AG04449 (cell line): Measurements from ENCODE around the gene AMMECR1L.

ENCODE experiments used
- CTCF ChIA-PET: fragments of 350-600 bp; formaldehyde crosslinking; extraction: SDS; loops from one replicate; lab custom pipeline; 2021; ENCODE audit warnings: antibody characterized with exemption; lab: Yijun Ruan, JAX
- POLR2A ChIA-PET: fragments of 400-600, 350-600 bp; formaldehyde crosslinking; extraction: SDS; loops from one replicate; lab custom pipeline; 2020; ENCODE audit warnings: antibody characterized with exemption, inconsistent platforms; lab: Yijun Ruan, JAX
- DNase-seq: peaks from one replicate; pipeline ENCODE4 v3.0.0-alpha.2; 2010; ENCODE audit warnings: low read depth, low spot score
- H3K4me3 ChIP-seq: 2 replicates; pipeline ENCODE4 v1.5.1; 2011; ENCODE audit warnings: low read depth, mild to moderate bottlenecking, control low read depth, low read length
- TF ChIP-seq, protein P1 (sequence below): IDR thresholded peaks from one replicate; pipeline ENCODE4 v1.5.1; 2011; ENCODE audit warnings: mild to moderate bottlenecking, moderate library complexity, low read length, control low read depth, inconsistent platforms; ENCODE audit not compliant: insufficient read depth; ENCODE audit errors: missing control alignments

Gene AMMECR1L

DNA sequence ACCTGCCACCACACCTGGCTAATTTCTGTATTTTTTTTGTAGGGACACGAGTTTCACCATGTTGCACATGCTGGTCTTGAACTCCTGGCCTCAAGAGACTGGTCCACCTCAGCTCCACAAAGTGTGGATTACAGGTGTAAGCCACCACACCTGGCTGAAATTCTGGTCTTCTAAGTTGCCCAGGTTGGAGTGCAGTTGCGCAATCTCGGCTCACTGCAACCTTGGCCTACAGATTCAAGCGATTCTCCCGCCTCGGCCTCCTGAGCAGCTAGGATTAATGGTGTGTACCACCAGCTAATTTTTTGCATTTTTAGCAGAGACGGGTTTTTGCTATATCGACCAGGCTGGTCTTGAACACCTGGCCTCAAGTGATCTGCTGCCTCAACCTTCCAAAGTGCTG lies 33.4 kb downstream of the AMMECR1L start:
- no peak overlapping the region for H3K4me3 ChIP-seq
- POLR2A ChIA-PET: no interaction called here

DNA sequence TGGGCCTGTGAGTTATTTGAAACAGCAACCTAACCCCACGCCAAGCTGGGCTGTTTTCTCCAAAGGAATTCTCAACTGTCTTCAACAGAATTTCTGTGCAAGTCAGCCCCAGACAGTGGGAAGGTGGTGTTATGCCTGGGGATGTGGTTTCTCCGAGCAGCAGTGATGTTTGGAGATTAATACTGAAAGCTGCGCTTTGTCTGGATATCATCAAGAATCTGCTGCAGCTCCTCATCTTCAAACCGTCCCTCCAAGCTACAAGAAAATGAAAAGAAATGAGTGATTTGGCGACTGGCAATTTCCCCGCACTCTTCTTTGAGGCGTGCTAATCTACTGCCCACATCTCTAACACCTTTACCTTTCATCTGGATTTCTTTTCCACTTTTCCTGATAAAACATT lies 37.8 kb downstream of the AMMECR1L start:
- H3K4me3 ChIP-seq: no peak overlapping the region
- ChIA-PET POLR2A (no interaction called here), CTCF (no interaction called here)
- TF ChIP-seq, protein P1, sequence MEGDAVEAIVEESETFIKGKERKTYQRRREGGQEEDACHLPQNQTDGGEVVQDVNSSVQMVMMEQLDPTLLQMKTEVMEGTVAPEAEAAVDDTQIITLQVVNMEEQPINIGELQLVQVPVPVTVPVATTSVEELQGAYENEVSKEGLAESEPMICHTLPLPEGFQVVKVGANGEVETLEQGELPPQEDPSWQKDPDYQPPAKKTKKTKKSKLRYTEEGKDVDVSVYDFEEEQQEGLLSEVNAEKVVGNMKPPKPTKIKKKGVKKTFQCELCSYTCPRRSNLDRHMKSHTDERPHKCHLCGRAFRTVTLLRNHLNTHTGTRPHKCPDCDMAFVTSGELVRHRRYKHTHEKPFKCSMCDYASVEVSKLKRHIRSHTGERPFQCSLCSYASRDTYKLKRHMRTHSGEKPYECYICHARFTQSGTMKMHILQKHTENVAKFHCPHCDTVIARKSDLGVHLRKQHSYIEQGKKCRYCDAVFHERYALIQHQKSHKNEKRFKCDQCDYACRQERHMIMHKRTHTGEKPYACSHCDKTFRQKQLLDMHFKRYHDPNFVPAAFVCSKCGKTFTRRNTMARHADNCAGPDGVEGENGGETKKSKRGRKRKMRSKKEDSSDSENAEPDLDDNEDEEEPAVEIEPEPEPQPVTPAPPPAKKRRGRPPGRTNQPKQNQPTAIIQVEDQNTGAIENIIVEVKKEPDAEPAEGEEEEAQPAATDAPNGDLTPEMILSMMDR: no peak
- DNase-seq: no peak

More for the DNA sequence above, 33.4 kb downstream of the AMMECR1L start:
- CTCF ChIA-PET: no interaction called here
- TF ChIP-seq, protein P1: no peak
- DNase-seq: no peak

DNA sequence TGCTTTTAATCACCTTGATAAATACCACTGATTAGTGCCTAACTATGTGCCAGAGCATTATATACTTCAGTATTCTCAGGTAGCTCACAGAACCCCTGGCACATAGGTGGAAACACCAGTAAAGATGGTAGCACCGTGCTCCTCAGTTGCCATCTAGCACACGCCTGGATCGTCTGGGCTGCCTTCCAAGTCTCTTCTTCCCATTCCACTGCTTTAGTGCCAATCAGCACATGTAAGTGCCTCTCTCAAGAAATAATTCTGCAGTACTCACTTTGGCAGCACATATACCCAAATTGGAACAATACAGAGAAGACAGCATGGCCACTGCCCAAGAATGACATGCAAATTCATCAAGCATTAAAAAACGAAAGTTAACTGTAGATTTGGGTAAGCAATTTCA lies 40.8 kb downstream of the AMMECR1L start:
- POLR2A ChIA-PET: no interaction called here
- no peak overlapping the region for H3K4me3 ChIP-seq
- no peak for DNase-seq
- TF ChIP-seq, protein P1: no peak
- CTCF ChIA-PET: interaction anchor here (1.3 kb wide), 1 partner anchor 254 kb away, joined by 4 read pairs; no protein-coding TSS in a partner anchor

DNA sequence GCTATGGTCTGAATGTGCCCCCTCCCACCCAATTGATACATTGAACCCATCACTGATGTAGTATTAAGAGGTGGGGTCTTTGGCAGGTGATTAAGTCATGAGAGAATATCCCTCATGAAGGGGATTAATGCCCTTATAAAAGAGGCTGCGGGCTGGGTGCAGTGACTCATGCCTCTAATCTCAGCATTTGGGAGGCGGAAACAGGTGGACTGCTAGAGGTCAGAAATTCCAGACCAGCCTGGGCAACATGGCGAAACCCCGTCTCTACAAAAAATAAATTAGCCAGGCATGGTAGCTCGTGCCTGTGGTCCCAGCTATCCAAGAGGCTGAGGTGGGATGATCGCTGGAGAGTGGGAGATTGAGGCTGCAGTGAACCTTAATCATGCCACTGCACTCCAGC lies 42.1 kb downstream of the AMMECR1L start:
- TF ChIP-seq, protein P1: no peak
- DNase-seq: no peak
- ChIA-PET CTCF (no interaction called here), POLR2A (no interaction called here)
- no peak overlapping the region for H3K4me3 ChIP-seq

- H3K4me3 ChIP-seq: no peak overlapping the region
- no peak for DNase-seq
- POLR2A ChIA-PET: no interaction called here
- TF ChIP-seq, protein P1: no peak
- CTCF ChIA-PET: no interaction called here
Measured at GRCh38 chr2:127841466-127842178, 44.1 kb downstream of the AMMECR1L start.

DNA sequence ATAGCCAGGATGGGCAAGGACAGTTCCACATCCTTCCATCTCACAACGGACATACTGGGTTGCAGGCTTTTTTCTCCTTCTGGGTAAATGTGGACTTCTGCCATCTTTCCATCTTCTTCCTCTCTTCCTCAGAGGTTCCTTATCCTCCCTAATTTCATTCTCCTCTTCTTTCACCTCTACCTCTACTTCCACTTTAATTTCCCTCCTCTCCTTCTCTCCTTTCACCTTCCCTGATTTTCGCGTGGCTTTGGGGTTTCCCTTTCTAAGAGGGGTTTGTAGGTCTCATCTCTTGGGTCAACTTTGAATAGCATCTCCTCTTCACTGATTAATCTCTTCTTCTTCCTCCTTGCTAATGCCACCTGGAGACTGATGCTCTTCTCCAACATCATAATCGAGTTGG lies 44.9 kb downstream of the AMMECR1L start:
- no peak overlapping the region for H3K4me3 ChIP-seq
- DNase-seq: no peak
- CTCF ChIA-PET: no interaction called here
- POLR2A ChIA-PET: no interaction called here
- TF ChIP-seq, protein P1: no peak
